MG63 (cell line): ENCODE measurements around the gene DCAF4. TPM values are rescaled to one million over a fixed set of nuclear protein-coding genes. Genes with fewer than 3 reads are reported as not detected.
"Not testable (repeated sequence)": the region's sequence is repeated elsewhere in the genome, so short reads cannot be mapped to it uniquely, and the experiment has no call there.

Source experiments
- DNase-seq: peaks from one replicate; pipeline ENCODE4 v3.0.0-alpha.2; 2020
- H3K27me3 ChIP-seq: fragments of 250-450 bp; sonication (Bioruptor Pico); 2 replicates; pipeline ENCODE4 v1.5.1; 2020; ENCODE audit warnings: mild to moderate bottlenecking, moderate library complexity
- H3K36me3 ChIP-seq: fragments of 250-450 bp; sonication (Bioruptor Pico); 2 replicates; pipeline ENCODE4 v1.5.1; 2020; ENCODE audit warnings: mild to moderate bottlenecking, moderate library complexity
- H3K4me3 ChIP-seq: fragments of 250-450 bp; sonication (Bioruptor Pico); 2 replicates; pipeline ENCODE4 v1.5.1; 2020; ENCODE audit warnings: mild to moderate bottlenecking, moderate library complexity
- H3K9me3 ChIP-seq: fragments of 250-450 bp; sonication (Bioruptor Pico); 2 replicates; pipeline ENCODE4 v1.5.1; 2020; ENCODE audit warnings: mild to moderate bottlenecking, moderate library complexity
- total RNA-seq: library from RNA; depleted of rRNA; stranded (reverse); fragments of >200 nt; shearing (Covaris generic); gene quantifications from 2 replicates; pipeline ENCODE4 v1.2.3, GENCODE V29; 2014; ENCODE audit warnings: low replicate concordance

The DCAF4 gene
- total RNA-seq, 1 experiment from 2014 or later, result 36.2 TPM

DNA sequence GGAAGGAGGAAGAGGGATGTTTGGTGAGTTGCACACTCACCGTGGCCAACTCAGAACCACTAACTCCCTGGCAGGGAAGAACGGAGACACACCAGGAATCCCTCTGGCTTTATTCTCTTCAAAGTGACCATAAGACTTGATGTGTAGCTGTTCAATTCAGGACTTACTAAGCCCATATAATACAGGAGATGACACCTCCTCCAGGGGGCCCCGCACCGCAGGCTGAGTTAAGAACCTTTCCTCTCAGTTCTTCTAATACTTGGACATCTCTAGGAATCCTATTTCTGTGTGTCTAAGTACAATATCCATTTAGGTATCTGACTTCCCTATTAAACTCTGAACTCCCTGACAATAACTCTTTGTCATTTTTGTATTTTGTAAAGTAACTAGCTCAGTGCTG is 49.5 kb downstream of the DCAF4 start:
- H3K4me3 ChIP-seq, result no peak overlapping the region
- H3K9me3 ChIP-seq, result no peaks in the 10 kb centered on the region
- no peaks in the 10 kb centered on the region for H3K27me3 ChIP-seq
- DNase-seq, result no peak
- no peaks in the 10 kb centered on the region for H3K36me3 ChIP-seq

- Histone ChIP-seq H3K4me3 (no peak overlapping the region), H3K36me3 (no peaks in the 10 kb centered on the region), H3K27me3 (no peaks in the 10 kb centered on the region), H3K9me3 (no peaks in the 10 kb centered on the region)
- DNase-seq, result no peak
Observed at GRCh38 chr14:72978856-72979255, 52.6 kb downstream of the DCAF4 start.

DNA sequence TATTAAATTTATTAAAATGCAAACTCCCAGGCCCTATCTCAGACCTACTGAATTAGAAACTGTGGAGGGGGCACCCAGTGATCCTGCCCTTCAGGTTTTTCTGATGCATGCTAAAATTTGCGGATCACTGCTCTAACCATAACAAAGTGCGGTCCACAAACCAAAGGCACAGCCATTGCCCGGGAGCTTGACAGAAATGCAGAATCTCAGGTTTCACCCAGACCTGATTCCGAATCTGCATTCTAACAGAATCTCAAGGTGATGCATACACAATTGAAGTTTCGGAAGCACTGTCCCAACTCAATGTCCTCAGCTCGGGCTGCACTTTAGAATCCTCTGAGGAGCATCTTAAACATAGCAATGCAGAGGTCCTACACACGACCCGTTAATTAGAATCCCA is 54.6 kb downstream of the DCAF4 start:
- no peaks in the 10 kb centered on the region for H3K36me3 ChIP-seq
- DNase-seq, result no peak
- H3K9me3 ChIP-seq, result no peaks in the 10 kb centered on the region
- no peaks in the 10 kb centered on the region for H3K27me3 ChIP-seq
- no peak overlapping the region for H3K4me3 ChIP-seq

GRCh38 chr14:72982146-72982708 is 56.0 kb downstream of the DCAF4 start:
- Histone ChIP-seq H3K9me3 (no peaks in the 10 kb centered on the region), H3K27me3 (no peaks in the 10 kb centered on the region), H3K4me3 (no peak overlapping the region), H3K36me3 (no peaks in the 10 kb centered on the region)
- no peak for DNase-seq

- H3K36me3 ChIP-seq, result no peaks in the 10 kb centered on the region
- no peak overlapping the region for H3K4me3 ChIP-seq
- no peaks in the 10 kb centered on the region for H3K9me3 ChIP-seq
- no peak for DNase-seq
- H3K27me3 ChIP-seq, result no peaks in the 10 kb centered on the region
Observed at GRCh38 chr14:72986214-72986613, 60.0 kb downstream of the DCAF4 start.

DNA sequence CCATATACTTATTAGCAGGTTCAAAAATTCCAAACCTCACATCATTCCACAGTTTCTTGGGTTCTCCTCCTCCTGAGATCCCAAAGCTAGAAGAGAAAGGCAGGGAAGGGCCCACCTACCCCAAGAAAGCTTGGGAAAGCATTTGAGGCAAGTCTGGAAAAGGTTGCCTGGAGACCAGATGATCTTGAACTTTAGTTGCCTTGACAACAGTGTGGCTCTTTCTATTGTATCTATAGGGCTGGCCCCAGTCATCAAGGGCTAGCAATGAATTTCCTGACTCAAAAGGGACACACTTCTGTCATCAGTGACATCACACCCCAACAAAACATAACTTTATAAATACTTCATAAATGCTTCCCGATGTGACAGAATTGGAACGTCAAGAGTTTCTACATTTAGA is 60.6 kb downstream of the DCAF4 start:
- no peaks in the 10 kb centered on the region for H3K27me3 ChIP-seq

DNA sequence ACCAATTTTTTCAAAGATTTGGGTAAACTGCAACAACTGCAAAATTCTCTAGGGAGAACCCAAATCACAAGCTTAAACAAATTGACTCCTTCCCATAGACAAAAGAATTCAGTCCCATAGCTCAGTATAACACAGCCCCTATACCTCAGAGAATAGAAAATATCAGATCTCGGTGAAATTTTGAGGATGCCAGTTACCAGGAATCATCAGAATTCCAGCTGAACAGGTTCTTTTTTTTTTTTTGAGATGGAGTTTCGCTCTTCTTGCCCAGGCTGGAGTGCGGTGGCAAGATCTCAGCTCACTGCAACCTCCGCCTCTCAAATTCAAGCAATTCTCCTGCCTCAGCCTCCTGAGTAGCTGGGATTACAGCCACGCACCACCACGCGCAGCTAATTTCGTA is 63.9 kb downstream of the DCAF4 start:
- no peaks in the 10 kb centered on the region for H3K9me3 ChIP-seq
- H3K36me3 ChIP-seq, result no peaks in the 10 kb centered on the region
- no peaks in the 10 kb centered on the region for H3K27me3 ChIP-seq
- no peak overlapping the region for H3K4me3 ChIP-seq
- no peak for DNase-seq

More for the DNA sequence above, 60.6 kb downstream of the DCAF4 start:
- no peaks in the 10 kb centered on the region for H3K9me3 ChIP-seq
- no peak for DNase-seq
- no peak overlapping the region for H3K4me3 ChIP-seq
- no peaks in the 10 kb centered on the region for H3K36me3 ChIP-seq

- Histone ChIP-seq H3K27me3 (no peaks in the 10 kb centered on the region), H3K4me3 (no peak overlapping the region), H3K36me3 (no peaks in the 10 kb centered on the region), H3K9me3 (no peaks in the 10 kb centered on the region)
- DNase-seq, result no peak
Observed at GRCh38 chr14:72996916-72997315, 70.7 kb downstream of the DCAF4 start.

GRCh38 chr14:72998252-72998903 is 72.1 kb downstream of the DCAF4 start:
- no peaks in the 10 kb centered on the region for H3K9me3 ChIP-seq
- H3K36me3 ChIP-seq, result no peaks in the 10 kb centered on the region
- H3K27me3 ChIP-seq, result no peaks in the 10 kb centered on the region
- no peak for DNase-seq
- H3K4me3 ChIP-seq, result no peak overlapping the region

GRCh38 chr14:72999316-72999715 is 73.1 kb downstream of the DCAF4 start:
- no peak for DNase-seq
- Histone ChIP-seq H3K27me3 (no peaks in the 10 kb centered on the region), H3K36me3 (no peaks in the 10 kb centered on the region)

GRCh38 chr14:73000073-73000472 is 73.8 kb downstream of the DCAF4 start:
- Histone ChIP-seq H3K9me3 (no peaks in the 10 kb centered on the region), H3K27me3 (no peaks in the 10 kb centered on the region), H3K4me3 (no peak overlapping the region), H3K36me3 (no peaks in the 10 kb centered on the region)
- no peak for DNase-seq

More at GRCh38 chr14:72999316-72999715, 73.1 kb downstream of the DCAF4 start:
- no peaks in the 10 kb centered on the region for H3K9me3 ChIP-seq
- no peak overlapping the region for H3K4me3 ChIP-seq

- H3K27me3 ChIP-seq, result no peaks in the 10 kb centered on the region
- H3K4me3 ChIP-seq, result no peak overlapping the region
- no peak for DNase-seq
- H3K9me3 ChIP-seq, result no peaks in the 10 kb centered on the region
- H3K36me3 ChIP-seq, result no peaks in the 10 kb centered on the region
Observed at GRCh38 chr14:73003681-73004080, 77.4 kb downstream of the DCAF4 start.

DNA sequence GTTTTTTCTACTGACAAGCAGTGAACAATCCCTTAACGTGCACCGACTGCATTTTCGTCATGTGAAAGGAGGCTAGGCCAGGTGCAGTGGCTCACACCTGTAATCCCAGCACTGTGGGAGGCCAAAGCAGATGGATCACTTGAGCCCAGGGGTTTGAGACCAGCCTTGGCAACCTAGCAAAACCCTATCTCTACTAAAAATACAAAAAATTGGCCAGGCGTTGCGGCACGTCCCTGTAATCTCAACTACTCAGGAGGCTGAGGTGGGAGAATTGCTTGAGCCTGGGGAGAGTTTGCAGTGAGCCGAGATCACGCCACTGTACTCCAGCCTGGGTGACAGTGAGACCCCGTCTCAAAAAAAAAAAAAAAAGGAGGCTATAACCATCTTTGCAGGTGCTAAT is 78.4 kb downstream of the DCAF4 start:
- not testable (repeated sequence) for H3K27me3 ChIP-seq, DNase-seq, H3K4me3 ChIP-seq, H3K9me3 ChIP-seq, H3K36me3 ChIP-seq

DNA sequence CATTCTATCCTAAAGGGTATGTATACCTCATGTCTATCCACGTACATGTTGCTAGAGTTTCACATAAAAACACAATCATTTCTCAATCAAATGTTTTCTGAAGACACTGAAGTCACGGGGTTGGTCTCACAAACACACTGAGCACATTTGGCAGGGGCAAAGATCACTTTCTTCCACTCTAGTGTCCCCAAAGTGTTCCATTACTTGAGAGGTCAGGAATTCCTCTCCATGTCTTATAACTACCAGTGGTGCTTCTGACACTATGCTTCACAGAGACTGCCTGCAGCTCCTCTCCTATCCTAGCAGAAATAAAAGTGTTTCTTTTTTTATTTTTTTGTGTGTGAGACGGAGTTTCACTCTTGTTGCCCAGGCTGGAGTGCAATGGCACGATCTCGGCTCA is 81.6 kb downstream of the DCAF4 start:
- Histone ChIP-seq H3K36me3 (no peaks in the 10 kb centered on the region), H3K4me3 (no peak overlapping the region), H3K9me3 (no peaks in the 10 kb centered on the region), H3K27me3 (no peaks in the 10 kb centered on the region)
- DNase-seq, result no peak

- Histone ChIP-seq H3K4me3 (no peak overlapping the region), H3K9me3 (no peaks in the 10 kb centered on the region), H3K27me3 (no peaks in the 10 kb centered on the region), H3K36me3 (no peaks in the 10 kb centered on the region)
- no peak for DNase-seq
Observed at GRCh38 chr14:73008501-73008900, 82.2 kb downstream of the DCAF4 start.
